CD14-positive monocyte (primary cell): ENCODE results near the gene SNRNP200. TPM values are rescaled to one million over a fixed set of nuclear protein-coding genes. Genes with fewer than 3 reads are reported as not detected.
A peak's percentile ranks its signal among the peaks of the same experiment; 100 is the strongest.

ENCODE experiments used
- DNase-seq, 3 donors: peaks; one replicate each; pipeline ENCODE4 v3.0.0-alpha.2; 2011 to 2022
- H2AFZ ChIP-seq: 2 replicates; pipeline ENCODE4 v1.6.0; 2012; ENCODE audit warnings: mild to moderate bottlenecking, low read depth, low read length, inconsistent platforms; ENCODE audit not compliant: insufficient read depth, poor library complexity, severe bottlenecking
- H3K27ac ChIP-seq, 2 donors: 1 replicate in 1 of 2; 2 replicates in 1 of 2; pipeline ENCODE4 v1.5.1; 2012 to 2013; ENCODE audit warnings: low read length in 2 of 2, control low read depth in 1 of 2, inconsistent platforms in 1 of 2, low read depth in 1 of 2, mild to moderate bottlenecking in 1 of 2
- H3K27me3 ChIP-seq, 2 donors: one replicate each; pipeline versions ENCODE4 v1.6.0 to v1.6.1; 2011 to 2013; ENCODE audit warnings: low read length in 2 of 2; ENCODE audit not compliant: control insufficient read depth in 2 of 2, insufficient read depth in 2 of 2
- H3K36me3 ChIP-seq, 2 donors: replicated peaks in 1 of 2; 1 replicate in 1 of 2; 2 replicates in 1 of 2; pipeline versions ENCODE4 v1.5.1 to v1.6.1; 2012 to 2013; ENCODE audit warnings: low read length in 2 of 2, control low read depth in 1 of 2, inconsistent platforms in 1 of 2, mild to moderate bottlenecking in 1 of 2; ENCODE audit not compliant: insufficient read depth in 2 of 2, control insufficient read depth in 1 of 2
- H3K4me1 ChIP-seq, 2 donors: 1 replicate in 1 of 2; 2 replicates in 1 of 2; pipeline versions ENCODE4 v1.5.1 to v1.6.1; 2012 to 2013; ENCODE audit warnings: low read length in 2 of 2, control low read depth in 1 of 2, inconsistent platforms in 1 of 2, mild to moderate bottlenecking in 1 of 2, moderate library complexity in 1 of 2; ENCODE audit not compliant: insufficient read depth in 2 of 2, control insufficient read depth in 1 of 2
- H3K4me2 ChIP-seq: replicated peaks from 2 replicates; pipeline ENCODE3; 2012; ENCODE audit warnings: low read length, moderate library complexity, mild to moderate bottlenecking; ENCODE audit not compliant: poor library complexity, severe bottlenecking; ENCODE audit errors: extremely low read depth
- H3K4me3 ChIP-seq, 3 experiments: fragments of 200-600 bp in 1 of 3; sonication (generic) in 1 of 3; replicated peaks in 1 of 3; 1 replicate in 2 of 3; 2 replicates in 1 of 3; pipeline ENCODE4 v1.5.1; 2011 to 2013; ENCODE audit warnings: low read length in 3 of 3, mild to moderate bottlenecking in 3 of 3, control low read depth in 2 of 3, low read depth in 2 of 3, inconsistent platforms in 1 of 3, moderate library complexity in 1 of 3
- H3K79me2 ChIP-seq: 2 replicates; pipeline ENCODE4 v1.6.0; 2012; ENCODE audit warnings: mild to moderate bottlenecking, control low read depth, inconsistent platforms, low read length, moderate library complexity; ENCODE audit not compliant: insufficient read depth
- H3K9ac ChIP-seq: 2 replicates; pipeline ENCODE4 v1.6.0; 2017; ENCODE audit warnings: low read length, mild to moderate bottlenecking; ENCODE audit not compliant: insufficient read depth, poor library complexity, severe bottlenecking
- H3K9me3 ChIP-seq, 2 donors: replicated peaks in 1 of 2; 1 replicate in 1 of 2; 2 replicates in 1 of 2; pipeline versions ENCODE4 v1.5.1 to v1.6.1; 2012 to 2013; ENCODE audit warnings: low read length in 2 of 2, control low read depth in 1 of 2; ENCODE audit not compliant: control insufficient read depth in 1 of 2, insufficient read depth in 1 of 2
- H4K20me1 ChIP-seq: 2 replicates; pipeline ENCODE4 v1.6.0; 2012; ENCODE audit warnings: mild to moderate bottlenecking, low read length, control low read depth, moderate library complexity; ENCODE audit not compliant: insufficient read depth
- H3K27ac Mint-ChIP-seq, 7 donors: one replicate each; pipeline ENCODE4 v1.8.0; 2020; ENCODE audit warnings: mild to moderate bottlenecking in 7 of 7, mixed read lengths in 7 of 7, moderate library complexity in 6 of 7, inconsistent platforms in 2 of 7
- H3K27me3 Mint-ChIP-seq, 3 donors: one replicate each; pipeline ENCODE4 v1.8.0; 2021 to 2022; ENCODE audit warnings: low read depth in 3 of 3, mild to moderate bottlenecking in 3 of 3, mixed read lengths in 3 of 3, moderate library complexity in 3 of 3, inconsistent platforms in 1 of 3
- H3K36me3 Mint-ChIP-seq, 2 donors: one replicate each; pipeline ENCODE4 v1.8.0; 2020; ENCODE audit warnings: mixed read lengths in 2 of 2, inconsistent platforms in 1 of 2, mild to moderate bottlenecking in 1 of 2
- H3K4me1 Mint-ChIP-seq: one replicate; pipeline ENCODE4 v1.8.0; 2020; ENCODE audit warnings: mild to moderate bottlenecking, mixed read lengths
- H3K4me3 Mint-ChIP-seq, 2 donors: one replicate each; pipeline ENCODE4 v1.8.0; 2020; ENCODE audit warnings: mild to moderate bottlenecking in 2 of 2, mixed read lengths in 2 of 2, moderate library complexity in 1 of 2
- H3K9me3 Mint-ChIP-seq, 7 donors: one replicate each; pipeline ENCODE4 v1.8.0; 2020 to 2022; ENCODE audit warnings: mixed read lengths in 7 of 7, mild to moderate bottlenecking in 6 of 7, moderate library complexity in 6 of 7, inconsistent platforms in 2 of 7
- CTCF ChIP-seq: fragments of 200-600 bp; IDR thresholded peaks from one replicate; pipeline ENCODE4 v1.8.0; 2022; ENCODE audit warnings: antibody characterized with exemption, mild to moderate bottlenecking
- WGBS: methylation state at CpG from one replicate; pipeline ENCODE4 v1.1.5; 2013; ENCODE audit warnings: missing lambda C conversion rate; ENCODE audit not compliant: insufficient coverage; 5-methylcytosine and 5-hydroxymethylcytosine counted together
- intact Hi-C, 2 donors: fragments of 100-400 bp; cut with micrococcal nuclease; formaldehyde crosslinking; loops; one replicate each; pipeline versions ENCODE4 v1.15.0 to v1.15.1; 2023
- polyA plus RNA-seq, 3 donors: library from polyadenylated mRNA; depleted of rRNA in 1 of 3; unstranded in 2 of 3; stranded (reverse) in 1 of 3; fragments of 300-500 nt in 2 of 3; fragments of >200 nt in 1 of 3; fragmentation: Illumina TruSeq in 2 of 3; gene quantifications; 1 replicate in 2 of 3; 2 replicates in 1 of 3; pipeline ENCODE4 v1.2.3, GENCODE V29; 2012 to 2021

The SNRNP200 gene
- polyA plus RNA-seq, 3 donors: 27.2 to 122 (median 36.1) TPM

- intact Hi-C loops: loop anchor here (2.0 to 10.0 kb wide), 5 partner anchors 23 to 269 kb away; partner anchors contain the start of genes ANKRD36C (in 1 of the 2), DUSP2 (in 1 of the 2) and STARD7 (in 1 of the 2)
- H3K27ac Mint-ChIP-seq: peak overlapping the region; percentile 30 to 93 (median 85)
- peak overlapping the region in 1 of 2 donors; percentile 97 for H3K27ac ChIP-seq
- no peak overlapping the region for H2AFZ ChIP-seq
- peaks cover 88% of the 10 kb centered on the region for H3K79me2 ChIP-seq
- peak overlapping the region; percentile 97 for H3K9ac ChIP-seq
- peak overlapping the region; percentile 90 to 96 for H3K4me3 Mint-ChIP-seq
- no peak for TF ChIP-seq CTCF
- no peaks in the 10 kb centered on the region for H3K9me3 ChIP-seq
- H3K36me3 Mint-ChIP-seq: peaks cover 64 to 74% of the 10 kb centered on the region in 2 donors
- peaks cover 0 to 3% (median 0%) of the 10 kb centered on the region in 3 donors for H3K27me3 Mint-ChIP-seq
- DNase-seq: no peak
- no peaks in the 10 kb centered on the region for H3K27me3 ChIP-seq
- H4K20me1 ChIP-seq: peaks cover 40% of the 10 kb centered on the region
- H3K36me3 ChIP-seq: peaks cover 27 to 62% of the 10 kb centered on the region in 2 donors
- no peaks in the 10 kb centered on the region for H3K9me3 Mint-ChIP-seq
- peaks cover 63% of the 10 kb centered on the region for H3K4me1 Mint-ChIP-seq
- H3K4me2 ChIP-seq: peak overlapping the region; percentile 99
- H3K4me3 ChIP-seq: peak overlapping the region; percentile 95 to 98 (median 98)
- WGBS: 95% methylated on average over 3 of the region's 4 CpGs
- H3K4me1 ChIP-seq: peaks cover 58 to 73% of the 10 kb centered on the region in 2 donors
Observed at GRCh38 chr2:96264086-96264485, 41.3 kb downstream of the SNRNP200 start.

- no CpG with 5 or more reads among the region's 2 CpGs for WGBS
- Mint-ChIP-seq H3K4me1 (peaks cover 81% of the 10 kb centered on the region), H3K4me3 (peak overlapping the region in 1 of 2 donors; percentile 45), H3K27ac (peak overlapping the region; percentile 70 to 100 (median 98)), H3K36me3 (peaks cover 58 to 69% of the 10 kb centered on the region in 2 donors), H3K27me3 (peaks cover 0 to 3% (median 0%) of the 10 kb centered on the region in 3 donors), H3K9me3 (no peaks in the 10 kb centered on the region)
- Histone ChIP-seq H3K4me2 (no peak overlapping the region), H3K9ac (no peak overlapping the region), H3K4me1 (peaks cover 76 to 89% of the 10 kb centered on the region in 2 donors), H3K9me3 (no peaks in the 10 kb centered on the region), H3K27me3 (no peaks in the 10 kb centered on the region), H3K27ac (peak overlapping the region; percentile 94 to 99), H4K20me1 (peaks cover 28% of the 10 kb centered on the region), H3K36me3 (peaks cover 15 to 51% of the 10 kb centered on the region in 2 donors), H3K79me2 (peaks cover 95% of the 10 kb centered on the region), H2AFZ (no peak overlapping the region), H3K4me3 (peak overlapping the region in 1 of 3 experiments; percentile 67)
- no peak for DNase-seq
- intact Hi-C loops: loop anchor here (5.0 to 10.0 kb wide), 3 partner anchors 35 to 268 kb away; partner anchors contain the start of genes ANKRD36C (in 1 of the 2) and DUSP2 (in 1 of the 2)
- no peak for TF ChIP-seq CTCF
Observed at GRCh38 chr2:96262306-96262705, 43.0 kb downstream of the SNRNP200 start.
